Naive thymus-derived CD4-positive, alpha-beta T cell (primary cell): ENCODE measurements around the gene MOK. TPM values are rescaled to one million over a fixed set of nuclear protein-coding genes. Genes with fewer than 3 reads are reported as not detected.

Experiments used
- ATAC-seq: fragments of 150-1000 bp; cut with Tn5 transposase; 2 replicates; pipeline ENCODE4 v1.10.0; 2021; ENCODE audit warnings: mild to moderate bottlenecking, moderate library complexity
- CTCF ChIA-PET: fragments of 350-600 bp; sonication (Branson Sonifier 250); formaldehyde crosslinking; loops from one replicate; lab custom pipeline; 2021; ENCODE audit warnings: antibody characterized with exemption; lab: Charles Lee
- POLR2A ChIA-PET: fragments of 350-600 bp; sonication (Branson Sonifier 250); formaldehyde crosslinking; loops from one replicate; lab custom pipeline; 2021; ENCODE audit warnings: antibody characterized with exemption, inconsistent platforms; lab: Charles Lee
- DNase-seq, 9 donors: peaks; one replicate each; pipeline versions ENCODE4 v3.0.0 to v3.0.0-alpha.2; 2020 to 2022; ENCODE audit warnings: mixed read lengths in 1 of 9
- H3K27ac ChIP-seq: one replicate; pipeline ENCODE4 v1.7.0; 2013; ENCODE audit warnings: mild to moderate bottlenecking, low read depth, low read length, moderate library complexity
- H3K27me3 ChIP-seq, 2 donors: one replicate each; pipeline ENCODE4 v1.7.0; 2013; ENCODE audit warnings: low read length in 2 of 2, mild to moderate bottlenecking in 2 of 2, moderate library complexity in 2 of 2; ENCODE audit not compliant: control insufficient read depth in 2 of 2, insufficient read depth in 2 of 2
- H3K36me3 ChIP-seq, 3 experiments: 1 replicate in 2 of 3; 2 replicates in 1 of 3; pipeline ENCODE4 v1.7.0; 2013; ENCODE audit warnings: low read length in 3 of 3, mild to moderate bottlenecking in 3 of 3, moderate library complexity in 1 of 3; ENCODE audit not compliant: insufficient read depth in 3 of 3, control insufficient read depth in 2 of 3
- H3K4me1 ChIP-seq, 2 donors: one replicate each; pipeline ENCODE4 v1.7.0; 2013; ENCODE audit warnings: low read length in 2 of 2, mild to moderate bottlenecking in 2 of 2, moderate library complexity in 1 of 2; ENCODE audit not compliant: control insufficient read depth in 2 of 2, insufficient read depth in 2 of 2
- H3K4me3 ChIP-seq: 2 replicates; pipeline ENCODE4 v1.7.0; 2013; ENCODE audit warnings: mild to moderate bottlenecking, low read length
- H3K9me3 ChIP-seq, 3 experiments: 1 replicate in 2 of 3; 2 replicates in 1 of 3; pipeline ENCODE4 v1.7.0; 2013; ENCODE audit warnings: low read length in 3 of 3; ENCODE audit not compliant: control insufficient read depth in 2 of 3
- H3K27ac Mint-ChIP-seq, 9 donors: one replicate each; pipeline ENCODE4 v1.8.0; 2020 to 2022; ENCODE audit warnings: mixed read lengths in 9 of 9, mild to moderate bottlenecking in 8 of 9, moderate library complexity in 5 of 9, inconsistent platforms in 2 of 9
- H3K27me3 Mint-ChIP-seq, 5 donors: one replicate each; pipeline ENCODE4 v1.8.0; 2021 to 2022; ENCODE audit warnings: mixed read lengths in 5 of 5, mild to moderate bottlenecking in 1 of 5
- H3K36me3 Mint-ChIP-seq, 5 donors: one replicate each; pipeline ENCODE4 v1.8.0; 2020 to 2022; ENCODE audit warnings: mixed read lengths in 5 of 5, mild to moderate bottlenecking in 3 of 5, inconsistent platforms in 1 of 5
- H3K4me1 Mint-ChIP-seq, 7 donors: one replicate each; pipeline ENCODE4 v1.8.0; 2020 to 2022; ENCODE audit warnings: mixed read lengths in 7 of 7, mild to moderate bottlenecking in 3 of 7, inconsistent platforms in 1 of 7
- H3K4me3 Mint-ChIP-seq, 10 donors: one replicate each; pipeline ENCODE4 v1.8.0; 2020 to 2022; ENCODE audit warnings: mild to moderate bottlenecking in 10 of 10, mixed read lengths in 10 of 10, moderate library complexity in 6 of 10, inconsistent platforms in 2 of 10
- H3K9me3 Mint-ChIP-seq, 11 donors: one replicate each; pipeline ENCODE4 v1.8.0; 2020 to 2022; ENCODE audit warnings: mixed read lengths in 11 of 11, mild to moderate bottlenecking in 4 of 11, inconsistent platforms in 1 of 11, moderate library complexity in 1 of 11
- intact Hi-C, 2 donors: fragments of 100-400 bp; cut with micrococcal nuclease; formaldehyde crosslinking; loops; one replicate each; pipeline ENCODE4 v1.15.1; 2023
- polyA plus RNA-seq, 2 donors: library from polyadenylated mRNA; unstranded; fragments of 300-500 nt; fragmentation: Illumina TruSeq; gene quantifications; one replicate each; pipeline ENCODE4 v1.2.3, GENCODE V29; 2021
- total RNA-seq, 6 experiments: library from RNA in 5 of 6; stranded (reverse) in 5 of 6; gene quantifications; 1 replicate in 5 of 6; 2 replicates in 1 of 6; pipeline ENCODE4 v1.2.3 and lab custom pipeline; 2021 to 2026

MOK gene
- total and polyA plus RNA-seq, 7 experiments from 2014 or later: 1.3 to 3.5 (median 1.9) TPM

- no peak overlapping the region for H3K4me3 ChIP-seq
- no peak overlapping the region for H3K27ac ChIP-seq
- DNase-seq (no peak), ATAC-seq (no peak)
- no peaks in the 10 kb centered on the region for H3K4me1 ChIP-seq
- ChIA-PET CTCF (no interaction called here), POLR2A (no interaction called here)
- Mint-ChIP-seq H3K27me3 (no peaks in the 10 kb centered on the region), H3K9me3 (no peaks in the 10 kb centered on the region), H3K4me3 (no peak overlapping the region), H3K27ac (peak overlapping the region in 1 of 9 donors; percentile 56), H3K4me1 (peaks cover 0 to 4% (median 0%) of the 10 kb centered on the region in 7 donors), H3K36me3 (no peaks in the 10 kb centered on the region)
- H3K36me3 ChIP-seq: peaks cover 0 to 61% (median 4%) of the 10 kb centered on the region in 3 experiments
- no peaks in the 10 kb centered on the region for H3K9me3 ChIP-seq
- intact Hi-C loops: no loop called here
- H3K27me3 ChIP-seq: no peaks in the 10 kb centered on the region
These were observed 89.3 kb downstream of the MOK start for GRCh38 chr14:102215576-102216250.

- CTCF ChIA-PET: no interaction called here
These were observed 89.9 kb downstream of the MOK start for GRCh38 chr14:102215071-102215470.

GRCh38 chr14:102213984-102214658, 90.8 kb downstream of the MOK start:
- Mint-ChIP-seq H3K27me3 (no peaks in the 10 kb centered on the region), H3K27ac (peak overlapping the region in 1 of 9 donors; percentile 6), H3K4me1 (peaks cover 0 to 5% (median 2%) of the 10 kb centered on the region in 7 donors), H3K36me3 (peaks cover 0 to 12% (median 8%) of the 10 kb centered on the region in 5 donors), H3K9me3 (no peaks in the 10 kb centered on the region), H3K4me3 (no peak overlapping the region)
- intact Hi-C loops: no loop called here
- CTCF ChIA-PET: no interaction called here
- no peak overlapping the region for H3K4me3 ChIP-seq
- no peak for ATAC-seq
- no peaks in the 10 kb centered on the region for H3K9me3 ChIP-seq
- H3K36me3 ChIP-seq: peaks cover 0 to 71% (median 10%) of the 10 kb centered on the region in 3 experiments
- POLR2A ChIA-PET: no interaction called here
- H3K4me1 ChIP-seq: no peaks in the 10 kb centered on the region
- no peaks in the 10 kb centered on the region for H3K27me3 ChIP-seq
- no peak overlapping the region for H3K27ac ChIP-seq
- DNase-seq: no peak

More at GRCh38 chr14:102215071-102215470, 89.9 kb downstream of the MOK start:
- no peak overlapping the region for H3K4me3 Mint-ChIP-seq
- POLR2A ChIA-PET: no interaction called here
- no peaks in the 10 kb centered on the region for H3K9me3 Mint-ChIP-seq
- Histone ChIP-seq H3K36me3 (peaks cover 0 to 68% (median 4%) of the 10 kb centered on the region in 3 experiments), H3K27ac (no peak overlapping the region), H3K27me3 (no peaks in the 10 kb centered on the region), H3K4me3 (no peak overlapping the region), H3K9me3 (no peaks in the 10 kb centered on the region), H3K4me1 (no peaks in the 10 kb centered on the region)
- intact Hi-C loops: no loop called here
- no peak overlapping the region for H3K27ac Mint-ChIP-seq
- no peak for ATAC-seq
- DNase-seq: no peak
- H3K27me3 Mint-ChIP-seq: no peaks in the 10 kb centered on the region
- H3K36me3 Mint-ChIP-seq: peaks cover 0 to 4% (median 0%) of the 10 kb centered on the region in 5 donors
- H3K4me1 Mint-ChIP-seq: peaks cover 0 to 4% (median 0%) of the 10 kb centered on the region in 7 donors

DNA sequence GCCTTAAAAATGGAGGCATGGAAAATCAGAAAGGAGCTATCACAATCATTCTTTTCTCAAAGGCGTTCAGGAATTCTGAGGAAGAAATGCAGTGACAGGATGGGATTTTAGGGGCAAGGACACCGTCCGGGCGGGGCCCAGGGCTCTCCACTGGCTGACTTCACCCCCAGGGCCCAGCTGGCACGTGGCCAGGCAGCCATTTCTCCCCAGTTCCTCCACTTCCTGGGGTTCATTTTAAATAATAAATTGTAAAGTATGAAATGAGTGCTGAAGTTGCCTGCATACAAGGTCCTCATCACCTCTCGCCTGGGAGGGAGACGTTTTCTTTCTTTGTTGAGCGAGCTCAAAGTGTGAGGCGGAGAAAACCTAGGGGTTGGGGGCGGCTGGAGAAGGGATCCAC, 91.5 kb downstream of the MOK start:
- Histone ChIP-seq H3K4me1 (no peaks in the 10 kb centered on the region), H3K36me3 (peaks cover 0 to 77% (median 10%) of the 10 kb centered on the region in 3 experiments), H3K27me3 (no peaks in the 10 kb centered on the region), H3K27ac (no peak overlapping the region), H3K4me3 (no peak overlapping the region), H3K9me3 (no peaks in the 10 kb centered on the region)
- Mint-ChIP-seq H3K36me3 (peaks cover 0 to 16% (median 8%) of the 10 kb centered on the region in 5 donors), H3K4me1 (peaks cover 0 to 7% (median 2%) of the 10 kb centered on the region in 7 donors), H3K27me3 (no peaks in the 10 kb centered on the region), H3K9me3 (no peaks in the 10 kb centered on the region), H3K4me3 (no peak overlapping the region), H3K27ac (no peak overlapping the region)
- ATAC-seq (no peak), DNase-seq (no peak)
- ChIA-PET CTCF (no interaction called here), POLR2A (no interaction called here)
- intact Hi-C loops: no loop called here

- H3K36me3 ChIP-seq: peaks cover 0 to 79% (median 10%) of the 10 kb centered on the region in 3 experiments
- H3K4me3 ChIP-seq: no peak overlapping the region
- intact Hi-C loops: no loop called here
- Mint-ChIP-seq H3K36me3 (peaks cover 0 to 19% (median 8%) of the 10 kb centered on the region in 5 donors), H3K9me3 (no peaks in the 10 kb centered on the region), H3K4me1 (peaks cover 0 to 7% (median 2%) of the 10 kb centered on the region in 7 donors), H3K27ac (peak overlapping the region in 1 of 9 donors; percentile 41), H3K4me3 (no peak overlapping the region), H3K27me3 (no peaks in the 10 kb centered on the region)
- H3K9me3 ChIP-seq: no peaks in the 10 kb centered on the region
- DNase-seq (no peak), ATAC-seq (no peak)
- ChIA-PET CTCF (no interaction called here), POLR2A (no interaction called here)
- no peaks in the 10 kb centered on the region for H3K27me3 ChIP-seq
- H3K27ac ChIP-seq: no peak overlapping the region
- H3K4me1 ChIP-seq: no peaks in the 10 kb centered on the region
These were observed 92.1 kb downstream of the MOK start for GRCh38 chr14:102212845-102213244.

GRCh38 chr14:102212356-102212755, 92.6 kb downstream of the MOK start:
- H3K9me3 Mint-ChIP-seq: no peaks in the 10 kb centered on the region
- peaks cover 0 to 7% (median 0%) of the 10 kb centered on the region in 7 donors for H3K4me1 Mint-ChIP-seq
- H3K36me3 Mint-ChIP-seq: peaks cover 0 to 23% (median 11%) of the 10 kb centered on the region in 5 donors
- no peak overlapping the region for H3K4me3 Mint-ChIP-seq
- peaks cover 0 to 80% (median 10%) of the 10 kb centered on the region in 3 experiments for H3K36me3 ChIP-seq
- no peaks in the 10 kb centered on the region for H3K9me3 ChIP-seq
- intact Hi-C loops: no loop called here
- H3K27ac Mint-ChIP-seq: peak overlapping the region in 1 of 9 donors; percentile 9
- H3K4me1 ChIP-seq: no peaks in the 10 kb centered on the region
- no peak for DNase-seq
- no peaks in the 10 kb centered on the region for H3K27me3 ChIP-seq
- ATAC-seq: no peak
- no peak overlapping the region for H3K27ac ChIP-seq
- H3K4me3 ChIP-seq: no peak overlapping the region
- ChIA-PET CTCF (no interaction called here), POLR2A (no interaction called here)
- no peaks in the 10 kb centered on the region for H3K27me3 Mint-ChIP-seq
